Muscle layer of colon (tissue), 2 donors: ENCODE results near the gene TREM1.

Source experiments
- H3K27ac ChIP-seq: one replicate; pipeline ENCODE4 v1.7.0; 2013; ENCODE audit warnings: low read depth, mild to moderate bottlenecking, low read length, moderate library complexity
- H3K27me3 ChIP-seq, 2 donors: one replicate each; pipeline ENCODE4 v1.7.0; 2013; ENCODE audit warnings: low read length in 2 of 2, mild to moderate bottlenecking in 2 of 2; ENCODE audit not compliant: insufficient read depth in 2 of 2, control insufficient read depth in 1 of 2
- H3K36me3 ChIP-seq: one replicate; pipeline ENCODE4 v1.7.0; 2013; ENCODE audit warnings: mild to moderate bottlenecking, low read length; ENCODE audit not compliant: insufficient read depth
- H3K4me1 ChIP-seq: one replicate; pipeline ENCODE4 v1.7.0; 2013; ENCODE audit warnings: mild to moderate bottlenecking, low read length; ENCODE audit not compliant: insufficient read depth
- H3K4me3 ChIP-seq, 2 donors: one replicate each; pipeline ENCODE4 v1.7.0; 2013; ENCODE audit warnings: low read length in 2 of 2, low read depth in 1 of 2, mild to moderate bottlenecking in 1 of 2, moderate library complexity in 1 of 2
- H3K9ac ChIP-seq: one replicate; pipeline ENCODE4 v1.7.0; 2013; ENCODE audit warnings: low read length
- H3K9me3 ChIP-seq: one replicate; pipeline ENCODE4 v1.7.0; 2013; ENCODE audit warnings: mild to moderate bottlenecking, low read length
- donor health status: abdominal sarcoma.
- donor health status: Adenocarcinoma of cecum.

TREM1 gene

GRCh38 chr6:41291717-41292116 is 5.2 kb upstream of the TREM1 start:
- no peak overlapping the region for H3K4me3 ChIP-seq
- H3K27ac ChIP-seq = no peak overlapping the region
- H3K4me1 ChIP-seq = no peaks in the 10 kb centered on the region
- no peak overlapping the region for H3K9ac ChIP-seq
- no peaks in the 10 kb centered on the region for H3K9me3 ChIP-seq
- no peaks in the 10 kb centered on the region for H3K36me3 ChIP-seq
- no peaks in the 10 kb centered on the region for H3K27me3 ChIP-seq

GRCh38 chr6:41289815-41290214 is 3.3 kb upstream of the TREM1 start:
- H3K9me3 ChIP-seq = no peaks in the 10 kb centered on the region
- no peak overlapping the region for H3K27ac ChIP-seq
- H3K4me1 ChIP-seq = no peaks in the 10 kb centered on the region
- no peaks in the 10 kb centered on the region for H3K27me3 ChIP-seq
- no peak overlapping the region for H3K9ac ChIP-seq
- no peak overlapping the region for H3K4me3 ChIP-seq
- no peaks in the 10 kb centered on the region for H3K36me3 ChIP-seq

GRCh38 chr6:41288754-41289129 is 2.3 kb upstream of the TREM1 start:
- Histone ChIP-seq H3K9me3 (no peaks in the 10 kb centered on the region), H3K27me3 (no peaks in the 10 kb centered on the region), H3K4me1 (no peaks in the 10 kb centered on the region), H3K27ac (no peak overlapping the region), H3K9ac (no peak overlapping the region), H3K36me3 (no peaks in the 10 kb centered on the region), H3K4me3 (no peak overlapping the region)

GRCh38 chr6:41288030-41288753 is 1.7 kb upstream of the TREM1 start:
- Histone ChIP-seq H3K4me1 (no peaks in the 10 kb centered on the region), H3K9ac (no peak overlapping the region), H3K27me3 (no peaks in the 10 kb centered on the region), H3K4me3 (no peak overlapping the region), H3K9me3 (no peaks in the 10 kb centered on the region), H3K27ac (no peak overlapping the region), H3K36me3 (no peaks in the 10 kb centered on the region)

GRCh38 chr6:41284726-41285125 is 1.8 kb downstream of the TREM1 start:
- Histone ChIP-seq H3K9ac (no peak overlapping the region), H3K27ac (no peak overlapping the region), H3K27me3 (no peaks in the 10 kb centered on the region), H3K4me1 (no peaks in the 10 kb centered on the region), H3K4me3 (no peak overlapping the region), H3K36me3 (no peaks in the 10 kb centered on the region), H3K9me3 (no peaks in the 10 kb centered on the region)

GRCh38 chr6:41283600-41283999 is 2.9 kb downstream of the TREM1 start:
- H3K4me1 ChIP-seq = no peaks in the 10 kb centered on the region

GRCh38 chr6:41280381-41281057 is 6.0 kb downstream of the TREM1 start:
- H3K27ac ChIP-seq = no peak overlapping the region
- H3K36me3 ChIP-seq = no peaks in the 10 kb centered on the region

More at GRCh38 chr6:41283600-41283999, 2.9 kb downstream of the TREM1 start:
- H3K9ac ChIP-seq = no peak overlapping the region
- no peaks in the 10 kb centered on the region for H3K9me3 ChIP-seq
- H3K36me3 ChIP-seq = no peaks in the 10 kb centered on the region
- no peak overlapping the region for H3K4me3 ChIP-seq
- H3K27ac ChIP-seq = no peak overlapping the region
- H3K27me3 ChIP-seq = no peaks in the 10 kb centered on the region

GRCh38 chr6:41278699-41279405 is 7.6 kb downstream of the TREM1 start:
- Histone ChIP-seq H3K9ac (no peak overlapping the region), H3K4me3 (no peak overlapping the region), H3K36me3 (no peaks in the 10 kb centered on the region), H3K9me3 (no peaks in the 10 kb centered on the region), H3K4me1 (no peaks in the 10 kb centered on the region), H3K27me3 (no peaks in the 10 kb centered on the region), H3K27ac (no peak overlapping the region)

More at GRCh38 chr6:41280381-41281057, 6.0 kb downstream of the TREM1 start:
- Histone ChIP-seq H3K9ac (no peak overlapping the region), H3K9me3 (no peaks in the 10 kb centered on the region), H3K4me3 (no peak overlapping the region), H3K4me1 (no peaks in the 10 kb centered on the region), H3K27me3 (no peaks in the 10 kb centered on the region)

GRCh38 chr6:41277605-41278004 is 8.9 kb downstream of the TREM1 start:
- no peak overlapping the region for H3K27ac ChIP-seq
- H3K36me3 ChIP-seq = no peaks in the 10 kb centered on the region
- H3K9me3 ChIP-seq = no peaks in the 10 kb centered on the region
- H3K4me1 ChIP-seq = no peaks in the 10 kb centered on the region
- H3K4me3 ChIP-seq = no peak overlapping the region
- H3K9ac ChIP-seq = no peak overlapping the region
- no peaks in the 10 kb centered on the region for H3K27me3 ChIP-seq

GRCh38 chr6:41275489-41275888 is 11.0 kb downstream of the TREM1 start:
- H3K9ac ChIP-seq = no peak overlapping the region
- no peak overlapping the region for H3K4me3 ChIP-seq
- no peaks in the 10 kb centered on the region for H3K27me3 ChIP-seq
- H3K27ac ChIP-seq = no peak overlapping the region
- H3K4me1 ChIP-seq = no peaks in the 10 kb centered on the region
- no peaks in the 10 kb centered on the region for H3K36me3 ChIP-seq
- H3K9me3 ChIP-seq = no peaks in the 10 kb centered on the region

- H3K36me3 ChIP-seq = no peaks in the 10 kb centered on the region
- no peak overlapping the region for H3K27ac ChIP-seq
- no peak overlapping the region for H3K9ac ChIP-seq
- no peaks in the 10 kb centered on the region for H3K4me1 ChIP-seq
- H3K4me3 ChIP-seq = no peak overlapping the region
- no peaks in the 10 kb centered on the region for H3K27me3 ChIP-seq
- no peaks in the 10 kb centered on the region for H3K9me3 ChIP-seq
Observed at GRCh38 chr6:41274256-41274655, 12.2 kb downstream of the TREM1 start.
